ENCODE results near the gene PREX1.
A peak's percentile ranks its signal among the peaks of the same experiment; 100 is the strongest.

The PREX1 gene

DNA sequence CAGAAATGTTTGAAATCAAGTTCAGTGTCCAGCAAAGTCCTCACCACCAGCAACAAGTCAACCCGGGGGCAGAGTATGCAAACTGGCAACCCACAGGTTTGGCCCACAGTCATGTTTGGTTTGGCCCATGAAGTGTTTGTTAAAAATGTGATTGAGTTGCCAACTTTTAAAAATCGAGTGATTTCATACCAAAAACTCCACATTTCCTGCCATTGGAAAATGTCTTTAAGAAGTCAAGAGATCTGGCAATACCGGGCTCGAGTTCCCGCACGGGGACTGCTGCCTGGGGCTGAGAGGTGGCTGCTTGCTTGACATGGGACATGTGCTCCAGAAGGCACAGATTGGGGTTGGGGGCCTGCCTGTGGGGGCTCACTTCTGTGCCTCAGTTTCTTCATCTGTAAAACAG is 36.1 kb downstream of the PREX1 start:
- no peaks in the 10 kb centered on the region for H3K27me3 ChIP-seq (ENCODE audit: insufficient read depth, poor library complexity, severe bottlenecking)
- DNase-seq (ENCODE audit: low read depth in 1 of 2, low spot score in 1 of 2): no peak
- no peak overlapping the region for H3K27ac ChIP-seq (replicated peaks)
- no peak overlapping the region for H3K4me3 ChIP-seq (replicated peaks; ENCODE audit: insufficient read depth, low read length)
- TF ChIP-seq POLR2AphosphoS5 (IDR thresholded peaks at IDR 0.05; ENCODE audit: low read depth) (no peak), SPI1 (IDR thresholded peaks at IDR 0.05; ENCODE audit: borderline replicate concordance, low read depth) (no peak), GABPA (IDR thresholded peaks at IDR 0.05; ENCODE audit: low read depth) (no peak), REST (IDR thresholded peaks at IDR 0.05; ENCODE audit: insufficient replicate concordance, low read depth) (no peak)
- TF ChIP-seq, protein P1, sequence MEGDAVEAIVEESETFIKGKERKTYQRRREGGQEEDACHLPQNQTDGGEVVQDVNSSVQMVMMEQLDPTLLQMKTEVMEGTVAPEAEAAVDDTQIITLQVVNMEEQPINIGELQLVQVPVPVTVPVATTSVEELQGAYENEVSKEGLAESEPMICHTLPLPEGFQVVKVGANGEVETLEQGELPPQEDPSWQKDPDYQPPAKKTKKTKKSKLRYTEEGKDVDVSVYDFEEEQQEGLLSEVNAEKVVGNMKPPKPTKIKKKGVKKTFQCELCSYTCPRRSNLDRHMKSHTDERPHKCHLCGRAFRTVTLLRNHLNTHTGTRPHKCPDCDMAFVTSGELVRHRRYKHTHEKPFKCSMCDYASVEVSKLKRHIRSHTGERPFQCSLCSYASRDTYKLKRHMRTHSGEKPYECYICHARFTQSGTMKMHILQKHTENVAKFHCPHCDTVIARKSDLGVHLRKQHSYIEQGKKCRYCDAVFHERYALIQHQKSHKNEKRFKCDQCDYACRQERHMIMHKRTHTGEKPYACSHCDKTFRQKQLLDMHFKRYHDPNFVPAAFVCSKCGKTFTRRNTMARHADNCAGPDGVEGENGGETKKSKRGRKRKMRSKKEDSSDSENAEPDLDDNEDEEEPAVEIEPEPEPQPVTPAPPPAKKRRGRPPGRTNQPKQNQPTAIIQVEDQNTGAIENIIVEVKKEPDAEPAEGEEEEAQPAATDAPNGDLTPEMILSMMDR (IDR thresholded peaks at IDR 0.05; ENCODE audit: insufficient read depth, low read length): no peak

GRCh38 chr20:48791014-48791413 is 36.8 kb downstream of the PREX1 start:
- Histone ChIP-seq H3K27ac (replicated peaks) (no peak overlapping the region), H3K27me3 (ENCODE audit: insufficient read depth, poor library complexity, severe bottlenecking) (no peaks in the 10 kb centered on the region), H3K4me3 (replicated peaks; ENCODE audit: insufficient read depth, low read length) (no peak overlapping the region)
- no peak for DNase-seq (ENCODE audit: low read depth in 1 of 2, low spot score in 1 of 2)
- no peak for TF ChIP-seq GABPA (IDR thresholded peaks at IDR 0.05; ENCODE audit: low read depth)
- TF ChIP-seq POLR2AphosphoS5 (IDR thresholded peaks at IDR 0.05; ENCODE audit: low read depth): no peak
- TF ChIP-seq SPI1 (IDR thresholded peaks at IDR 0.05; ENCODE audit: borderline replicate concordance, low read depth): no peak
- TF ChIP-seq, protein P1 (IDR thresholded peaks at IDR 0.05; ENCODE audit: insufficient read depth, low read length): no peak
- TF ChIP-seq REST (IDR thresholded peaks at IDR 0.05; ENCODE audit: insufficient replicate concordance, low read depth): peak; percentile 83

DNA sequence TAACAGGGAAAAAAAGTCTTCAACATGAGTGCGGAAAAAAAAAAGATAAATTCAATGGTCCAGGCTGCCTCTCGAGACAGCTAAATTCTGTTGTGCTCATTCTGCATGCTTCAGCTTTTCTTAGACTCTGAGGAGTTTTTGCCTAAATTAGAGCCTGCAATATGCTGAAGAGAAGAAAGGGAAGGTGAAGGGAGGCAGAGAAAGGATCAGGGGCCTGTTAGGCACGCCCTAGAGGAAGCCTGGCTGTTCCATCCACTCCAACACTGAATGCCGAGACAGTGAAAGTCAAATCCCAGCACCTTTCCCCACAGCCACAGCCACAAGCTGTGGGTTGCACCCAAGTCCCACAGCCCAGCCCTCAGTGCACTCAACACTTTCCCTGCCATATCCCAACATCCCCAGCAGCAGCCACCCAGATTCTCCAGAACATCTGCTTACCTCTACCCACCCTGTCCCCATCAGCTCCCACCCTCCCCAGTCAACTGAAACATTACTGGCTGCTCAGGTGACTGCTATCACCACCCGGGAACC is 37.3 kb downstream of the PREX1 start:
- H3K4me3 ChIP-seq (replicated peaks; ENCODE audit: insufficient read depth, low read length): no peak overlapping the region
- H3K27me3 ChIP-seq (ENCODE audit: insufficient read depth, poor library complexity, severe bottlenecking): no peaks in the 10 kb centered on the region
- peak overlapping the region; percentile 20; the same call in 1 of the 2 replicates for H3K27ac ChIP-seq (replicated peaks)
- TF ChIP-seq, protein P1 (IDR thresholded peaks at IDR 0.05; ENCODE audit: insufficient read depth, low read length): no peak
- TF ChIP-seq SPI1 (IDR thresholded peaks at IDR 0.05; ENCODE audit: borderline replicate concordance, low read depth) (no peak), POLR2AphosphoS5 (IDR thresholded peaks at IDR 0.05; ENCODE audit: low read depth) (no peak), REST (IDR thresholded peaks at IDR 0.05; ENCODE audit: insufficient replicate concordance, low read depth) (no peak), GABPA (IDR thresholded peaks at IDR 0.05; ENCODE audit: low read depth) (no peak)
- DNase-seq (ENCODE audit: low read depth in 1 of 2, low spot score in 1 of 2): no peak

Measured in HL-60 (cell line).